ENCODE data around the gene ADCY9. TPM values are rescaled to one million over a fixed set of nuclear protein-coding genes. Genes with fewer than 3 reads are reported as not detected.
A peak's percentile ranks its signal among the peaks of the same experiment; 100 is the strongest.

Gene ADCY9
- total and polyA plus RNA-seq, 12 donors, result 2.3 to 37.6 (median 17.8) TPM

- no peaks in the 10 kb centered on the region for H3K27me3 ChIP-seq
- H3K4me1 ChIP-seq (replicated peaks in 1 of 2), result peaks cover 0 to 3% of the 10 kb centered on the region in 2 donors
- no peaks in the 10 kb centered on the region for H3K9me3 ChIP-seq (replicated peaks in 1 of 3)
- no peak overlapping the region for H3K4me3 ChIP-seq
- intact Hi-C loops (cut with DNase I), result no loop called here
- DNase-seq, result no peak
- no peaks in the 10 kb centered on the region for H3K36me3 ChIP-seq (replicated peaks in 1 of 2)
- H3K27ac ChIP-seq, result no peak overlapping the region
- no peak for TF ChIP-seq POLR2A (IDR thresholded peaks at IDR 0.05)
- TF ChIP-seq CTCF (IDR thresholded peaks at IDR 0.05), result no peak
- 77 to 82% (median 79%) methylated on average over 12 to 14 of the region's 14 CpGs for WGBS, 4 donors
Measured at GRCh38 chr16:4021070-4021779, 95.0 kb downstream of the ADCY9 start.

GRCh38 chr16:4019371-4019791 is 96.9 kb downstream of the ADCY9 start:
- Histone ChIP-seq H3K4me1 (replicated peaks in 1 of 2) (peaks cover 0 to 3% of the 10 kb centered on the region in 2 donors), H3K27me3 (no peaks in the 10 kb centered on the region), H3K9me3 (replicated peaks in 1 of 3) (no peaks in the 10 kb centered on the region), H3K4me3 (peak overlapping the region in 2 of 4 donors; percentile 11 to 50), H3K27ac (peak overlapping the region in 3 of 5 donors; percentile 46 to 71 (median 46)), H3K36me3 (replicated peaks in 1 of 2) (no peaks in the 10 kb centered on the region)
- DNase-seq, result peak in 5 of 7 donors; percentile 20 to 56 (median 37)
- intact Hi-C loops (cut with DNase I), result no loop called here
- TF ChIP-seq POLR2A (IDR thresholded peaks at IDR 0.05), result no peak
- no peak for TF ChIP-seq CTCF (IDR thresholded peaks at IDR 0.05)
- WGBS, 4 donors, result 12 to 27% (median 20%) methylated on average over 5 of the region's 5 CpGs

GRCh38 chr16:4018391-4018790 is 97.9 kb downstream of the ADCY9 start:
- Histone ChIP-seq H3K9me3 (replicated peaks in 1 of 3) (no peaks in the 10 kb centered on the region), H3K4me3 (no peak overlapping the region), H3K4me1 (replicated peaks in 1 of 2) (peaks cover 0 to 3% of the 10 kb centered on the region in 2 donors), H3K27ac (no peak overlapping the region), H3K27me3 (no peaks in the 10 kb centered on the region), H3K36me3 (replicated peaks in 1 of 2) (no peaks in the 10 kb centered on the region)
- 86 to 93% (median 91%) methylated on average over 10 to 12 of the region's 12 CpGs for WGBS, 4 donors
- TF ChIP-seq CTCF (IDR thresholded peaks at IDR 0.05) (no peak), POLR2A (IDR thresholded peaks at IDR 0.05) (no peak)
- intact Hi-C loops (cut with DNase I), result no loop called here
- peak in 1 of 7 donors; percentile 55 for DNase-seq

GRCh38 chr16:4017807-4018206 is 98.4 kb downstream of the ADCY9 start:
- Histone ChIP-seq H3K4me3 (no peak overlapping the region), H3K27ac (no peak overlapping the region), H3K4me1 (replicated peaks in 1 of 2) (peaks cover 0 to 3% of the 10 kb centered on the region in 2 donors), H3K36me3 (replicated peaks in 1 of 2) (no peaks in the 10 kb centered on the region), H3K9me3 (replicated peaks in 1 of 3) (no peaks in the 10 kb centered on the region), H3K27me3 (no peaks in the 10 kb centered on the region)
- 64 to 70% (median 68%) methylated on average over 14 of the region's 14 CpGs for WGBS, 4 donors
- no peak for DNase-seq
- intact Hi-C loops (cut with DNase I), result no loop called here
- TF ChIP-seq CTCF (IDR thresholded peaks at IDR 0.05) (no peak), POLR2A (IDR thresholded peaks at IDR 0.05) (no peak)
